NAMALWA (cell line): ENCODE data around the gene CBLC.

Experiments used
- DNase-seq: peaks from one replicate; pipeline ENCODE4 v3.0.0-alpha.2; 2015; ENCODE audit warnings: low spot score

Gene CBLC

GRCh38 chr19:44799627-44800346 is 22.1 kb downstream of the CBLC start:
- no peak for DNase-seq

DNA sequence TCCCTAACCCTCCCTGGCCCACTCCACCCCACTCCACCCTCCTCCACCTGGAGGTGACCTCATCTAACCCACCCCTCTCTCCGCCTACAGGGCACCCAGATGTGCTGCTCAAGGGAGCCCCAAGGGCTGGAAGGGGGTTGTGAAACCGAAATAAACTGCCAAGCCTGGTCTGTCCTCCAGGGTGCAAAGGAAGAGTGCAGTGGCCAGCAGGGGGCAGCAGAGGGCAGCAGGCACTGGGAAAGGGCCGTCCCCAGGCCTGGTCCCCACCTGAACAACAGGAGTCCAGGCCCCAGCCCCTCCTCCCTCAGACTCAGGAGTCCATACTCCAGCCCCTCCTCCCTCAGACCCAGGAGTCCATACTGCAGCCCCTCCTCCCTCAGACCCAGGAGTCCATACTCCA is 22.8 kb downstream of the CBLC start:
- peak; percentile 92 for DNase-seq

DNA sequence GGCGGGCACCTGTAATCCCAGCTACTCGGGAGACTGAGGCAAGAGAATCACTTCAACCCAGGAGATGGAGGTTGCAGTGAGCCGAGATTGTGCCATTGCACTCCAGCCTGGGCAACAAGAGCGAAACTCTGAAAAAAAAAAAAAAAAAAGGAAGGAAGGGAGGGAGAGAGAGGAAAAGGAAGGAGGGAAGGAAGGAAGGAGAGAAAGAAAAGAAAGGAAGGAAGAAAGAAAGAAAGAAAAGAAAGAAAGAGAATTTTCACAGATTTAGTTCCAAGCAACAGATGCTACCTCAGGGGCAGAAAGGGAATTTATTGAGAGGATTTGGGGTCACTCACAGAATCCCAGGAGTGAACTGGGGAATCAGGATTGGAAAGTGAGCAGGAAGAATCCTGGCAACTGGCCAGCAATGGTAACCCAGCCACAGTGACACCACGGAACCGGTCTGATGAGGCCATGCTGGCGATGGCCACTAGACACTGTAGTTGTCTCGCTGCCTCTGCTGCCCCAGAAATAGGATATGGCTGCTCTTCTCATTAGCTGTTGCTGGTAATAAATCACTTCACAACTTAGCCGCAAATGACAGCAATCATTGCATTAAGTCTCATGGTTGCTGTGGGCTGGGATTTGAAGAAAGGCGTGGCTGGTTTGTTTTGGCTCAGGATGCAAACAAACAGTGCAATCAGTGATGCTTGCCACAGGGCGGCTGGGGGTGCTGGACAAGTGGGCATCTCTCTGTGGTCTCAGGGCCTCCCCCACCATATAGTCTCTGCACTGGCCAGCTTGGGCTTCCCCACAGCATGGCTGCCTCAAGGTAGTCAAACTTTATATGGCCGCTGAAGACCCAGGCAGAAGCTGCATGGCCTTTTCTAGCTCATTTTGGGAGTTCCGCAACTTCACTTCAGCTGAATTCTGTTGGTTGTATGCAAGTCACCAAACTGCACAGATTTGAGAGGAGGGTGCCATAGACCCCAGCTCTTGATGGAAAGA is 26.0 kb downstream of the CBLC start:
- peak; percentile 31 for DNase-seq

- DNase-seq: no peak
Observed at GRCh38 chr19:44806291-44806690, 28.6 kb downstream of the CBLC start.

GRCh38 chr19:44807162-44807561 is 29.5 kb downstream of the CBLC start:
- no peak for DNase-seq

DNA sequence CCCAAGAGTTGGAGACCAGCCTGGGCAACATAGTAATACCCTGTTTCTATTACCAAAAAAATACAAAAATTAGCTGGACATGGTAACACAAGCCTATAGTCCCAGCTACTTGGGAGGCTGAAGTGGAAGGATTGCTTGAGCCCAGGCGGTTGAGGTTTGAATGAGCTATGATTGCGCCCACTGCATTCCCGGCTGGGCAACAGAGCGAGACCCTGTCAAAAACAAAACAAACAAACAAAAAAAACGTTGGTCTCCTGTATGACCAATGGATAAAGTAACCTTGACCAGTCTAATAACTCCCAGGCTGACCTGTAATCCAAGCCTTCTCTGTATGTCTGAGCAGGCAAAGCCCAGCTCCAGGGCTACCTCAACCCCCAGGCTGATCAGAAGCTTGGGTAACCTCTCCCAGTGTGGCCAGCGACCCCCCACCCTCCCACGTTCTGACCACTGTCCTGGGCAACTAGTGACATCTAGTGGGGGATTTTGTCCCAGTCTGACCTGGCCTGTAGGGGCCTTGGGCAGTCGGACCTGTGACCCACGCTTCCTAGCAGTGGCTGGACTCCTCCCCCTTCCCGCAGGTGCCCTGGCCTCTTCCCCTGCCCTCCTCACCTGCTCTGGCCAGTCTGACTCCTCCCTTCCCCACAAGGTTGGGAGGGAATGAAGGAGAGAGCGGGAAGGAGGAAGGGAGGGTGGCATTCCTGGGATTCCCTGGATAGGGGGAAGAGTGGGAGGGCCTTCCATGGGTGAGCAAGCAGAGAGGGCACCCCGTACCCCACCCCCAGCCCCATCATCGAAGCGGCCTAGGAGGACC is 30.2 kb downstream of the CBLC start:
- DNase-seq: no peak

DNA sequence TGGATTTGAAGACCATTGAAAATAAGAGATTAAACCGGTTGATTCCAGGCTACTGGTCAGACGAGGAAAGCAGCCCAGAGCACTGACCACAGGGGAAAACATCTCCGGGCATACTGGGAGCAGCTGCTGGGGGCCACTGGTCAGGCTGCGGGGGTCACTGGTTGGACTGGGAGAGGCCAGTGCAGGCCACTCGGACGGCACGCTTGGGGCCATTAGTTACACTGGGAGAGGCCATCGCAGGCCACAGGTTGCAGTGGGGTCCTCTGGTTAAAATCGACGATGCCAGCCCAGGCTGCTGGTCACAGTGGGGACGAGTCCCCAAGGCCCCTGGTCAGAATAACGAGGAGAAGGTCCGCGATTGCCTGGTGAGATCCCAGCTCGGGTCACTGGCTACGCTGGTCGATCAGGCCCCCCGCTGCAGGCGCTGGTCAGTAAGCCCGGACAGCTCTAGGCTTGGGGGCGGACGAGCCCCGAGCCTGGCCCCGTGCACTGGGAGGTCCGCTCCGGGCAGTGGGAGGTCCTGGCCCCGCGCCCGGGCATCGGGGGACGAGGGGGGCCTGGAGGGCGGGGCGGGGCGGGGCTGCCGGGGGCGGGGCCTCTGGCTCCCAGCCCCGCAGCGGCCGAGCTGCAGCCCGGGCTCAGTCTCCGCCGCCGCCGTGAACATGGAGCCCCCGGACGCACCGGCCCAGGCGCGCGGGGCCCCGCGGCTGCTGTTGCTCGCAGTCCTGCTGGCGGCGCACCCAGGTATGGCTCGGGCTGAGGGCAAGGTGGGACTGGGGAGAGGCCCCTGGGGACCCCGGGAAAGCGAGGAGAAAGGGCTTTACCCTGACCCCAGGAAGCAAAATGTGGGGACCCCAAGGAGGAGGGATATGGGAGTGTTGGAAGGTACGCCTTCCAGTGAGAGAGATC is 31.0 kb downstream of the CBLC start, which contains the start of gene BCAM:
BCAM (plus strand) TSS at position 641 of the 909 bp plus-strand sequence; CDS start at position 663, 22 bp downstream.
- DNase-seq: no peak

DNA sequence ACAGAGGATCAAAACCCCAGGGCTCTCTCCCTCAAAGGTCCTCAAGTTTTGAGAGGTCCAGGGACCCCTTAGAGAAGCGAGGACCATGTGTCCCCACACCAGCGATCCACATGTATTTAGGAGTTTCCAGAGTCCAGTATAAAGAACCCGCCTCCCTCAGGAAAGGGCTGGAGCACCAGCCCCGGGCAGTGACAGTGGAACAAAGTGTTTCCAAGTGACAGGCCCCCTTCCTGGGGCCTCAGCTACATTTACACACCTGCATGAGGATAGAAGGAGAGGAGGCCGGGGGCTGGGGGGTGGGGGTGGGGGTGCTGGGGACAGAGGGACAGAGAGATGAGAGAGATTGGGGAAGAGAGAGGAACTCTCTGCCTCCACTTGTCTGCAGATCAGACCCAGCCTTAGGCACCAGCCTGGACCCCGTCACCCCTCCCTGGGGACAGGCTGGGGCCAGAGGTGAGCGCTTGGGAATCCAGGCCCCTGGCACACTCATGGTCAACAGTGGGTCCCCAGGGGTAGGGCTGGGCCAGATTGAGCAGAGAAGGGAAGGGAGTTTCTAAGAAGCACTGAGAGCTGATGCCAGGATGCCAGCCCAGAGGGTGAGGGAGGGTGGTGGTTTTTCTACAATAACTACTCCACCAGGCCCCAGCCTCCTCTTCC is 32.0 kb downstream of the CBLC start:
- no peak for DNase-seq

GRCh38 chr19:44810234-44811121 is 32.8 kb downstream of the CBLC start:
- no peak for DNase-seq

DNA sequence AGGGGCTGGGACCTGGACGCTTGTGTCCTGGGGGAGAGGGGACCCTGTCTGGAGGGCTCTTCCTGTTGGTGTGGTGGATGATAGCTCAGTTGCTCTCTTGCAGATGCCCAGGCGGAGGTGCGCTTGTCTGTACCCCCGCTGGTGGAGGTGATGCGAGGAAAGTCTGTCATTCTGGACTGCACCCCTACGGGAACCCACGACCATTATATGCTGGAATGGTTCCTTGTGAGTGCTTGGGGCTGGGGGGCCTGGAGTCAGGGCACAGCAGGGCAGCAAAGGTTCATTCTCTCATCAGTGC is 33.4 kb downstream of the CBLC start:
- no peak for DNase-seq

- DNase-seq: no peak
Observed at GRCh38 chr19:44812142-44812718, 34.5 kb downstream of the CBLC start.

- DNase-seq: no peak
Observed at GRCh38 chr19:44813070-44813840, 35.6 kb downstream of the CBLC start.

DNA sequence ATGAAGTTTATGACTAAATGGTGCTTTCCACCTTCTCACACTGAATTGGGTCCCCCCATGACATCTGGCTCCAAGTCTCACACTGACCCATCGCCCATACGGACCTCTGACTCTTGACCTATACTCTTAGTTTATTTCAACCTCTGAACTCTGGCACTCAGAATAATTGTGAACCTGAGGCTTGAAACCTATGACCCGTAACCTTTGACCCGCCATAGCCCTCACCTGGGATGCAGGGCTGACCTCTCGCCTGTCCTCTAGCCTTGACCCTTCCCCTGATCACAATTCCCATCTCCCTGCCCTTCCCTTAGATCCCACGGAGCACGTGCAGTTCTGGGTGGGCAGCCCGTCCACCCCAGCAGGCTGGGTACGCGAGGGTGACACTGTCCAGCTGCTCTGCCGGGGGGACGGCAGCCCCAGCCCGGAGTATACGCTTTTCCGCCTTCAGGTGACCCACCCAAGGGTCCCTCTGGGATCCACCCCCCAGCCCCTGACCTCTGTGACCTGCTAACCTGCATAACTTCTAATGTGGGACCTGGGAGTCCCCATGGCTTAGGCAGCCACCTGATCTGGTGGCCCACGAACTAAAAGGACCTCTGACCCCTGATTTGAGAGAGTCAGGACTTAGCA is 36.3 kb downstream of the CBLC start:
- no peak for DNase-seq

- DNase-seq: no peak
Observed at GRCh38 chr19:44814517-44814916, 36.8 kb downstream of the CBLC start.

- peak; percentile 28 for DNase-seq
Observed at GRCh38 chr19:44816301-44816700, 38.6 kb downstream of the CBLC start.

- no peak for DNase-seq
Observed at GRCh38 chr19:44817725-44818465, 40.2 kb downstream of the CBLC start.

GRCh38 chr19:44818466-44819031 is 40.9 kb downstream of the CBLC start:
- no peak for DNase-seq
